ENCODE results near the gene XYLT1.
A peak's percentile ranks its signal among the peaks of the same experiment; 100 is the strongest.

The XYLT1 gene

DNA sequence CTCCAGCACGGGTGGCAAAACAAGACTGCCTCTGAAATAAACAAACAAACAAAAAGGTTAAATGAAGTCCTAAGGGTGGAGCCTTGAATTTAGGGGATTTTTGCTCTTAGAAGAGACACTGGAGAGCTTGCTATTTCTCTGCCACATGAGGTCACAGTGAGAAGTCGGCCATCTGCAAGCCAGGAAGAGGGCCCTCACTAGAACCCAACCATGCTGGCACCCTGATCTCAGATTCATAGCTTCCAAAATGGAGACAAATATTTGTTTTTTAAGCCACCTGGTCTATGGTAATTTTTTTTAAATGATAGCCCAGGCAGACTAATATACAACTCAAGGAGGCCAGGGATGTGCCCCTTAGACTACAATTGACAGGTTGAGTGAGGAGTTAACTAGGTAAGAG lies 255.5 kb downstream of the XYLT1 start:
- no peak for DNase-seq

DNA sequence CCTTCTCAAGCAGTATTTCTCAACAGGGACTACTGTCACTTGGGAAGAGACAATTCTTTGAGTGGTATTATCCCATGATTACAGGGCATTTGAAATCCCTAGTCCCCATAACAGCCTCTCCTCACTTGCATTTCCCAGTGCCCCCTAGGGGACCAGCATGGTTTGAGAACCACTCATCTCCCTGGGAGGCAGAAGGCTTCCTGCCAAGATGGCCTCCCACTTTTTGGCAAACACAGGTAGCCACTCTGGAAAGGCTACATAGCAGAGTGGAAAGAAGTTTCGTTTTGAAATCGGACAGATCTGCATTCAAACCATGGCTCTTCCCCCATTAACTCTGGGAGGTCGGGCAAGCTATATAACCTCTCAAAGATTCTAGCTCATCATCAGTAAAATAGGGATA lies 256.8 kb downstream of the XYLT1 start:
- no peak for DNase-seq

DNA sequence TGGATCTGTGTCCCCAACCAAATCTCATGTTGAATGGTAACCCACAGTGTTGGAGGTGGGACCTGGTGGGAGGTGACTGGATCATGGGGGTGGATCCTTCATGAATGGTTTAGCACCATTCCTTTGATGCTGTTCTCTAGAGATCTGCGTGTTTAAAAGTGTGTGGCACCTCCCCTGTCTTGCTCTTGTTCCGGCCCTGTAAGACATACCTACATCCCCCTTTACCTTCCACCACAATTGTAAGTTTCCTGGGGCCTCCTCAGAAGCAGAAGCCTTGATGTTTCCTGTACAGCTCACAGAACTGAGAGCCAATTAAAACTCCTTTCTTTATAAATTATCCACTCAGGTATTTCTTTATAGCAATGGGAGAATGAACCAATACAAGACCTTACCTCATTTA lies 257.7 kb downstream of the XYLT1 start:
- DNase-seq: no peak

DNA sequence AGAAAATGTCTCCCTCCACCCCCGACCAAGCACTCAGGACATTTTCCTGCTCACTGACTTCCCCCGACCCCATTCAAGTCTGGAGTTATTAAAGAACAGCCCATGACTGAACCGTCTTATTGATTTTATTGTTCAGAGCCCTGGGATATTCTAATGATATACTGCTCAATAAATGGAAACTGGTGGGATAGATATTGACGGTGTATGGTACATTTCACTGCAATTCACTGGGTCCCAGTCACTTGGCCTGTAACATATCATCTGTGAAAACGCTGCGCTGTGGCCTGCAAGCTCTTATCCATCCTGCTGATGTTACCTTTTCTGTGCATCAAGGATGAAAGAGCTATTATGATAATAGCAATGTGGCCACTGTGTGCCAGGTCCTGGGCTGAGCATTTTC lies 258.2 kb downstream of the XYLT1 start:
- no peak for DNase-seq

DNA sequence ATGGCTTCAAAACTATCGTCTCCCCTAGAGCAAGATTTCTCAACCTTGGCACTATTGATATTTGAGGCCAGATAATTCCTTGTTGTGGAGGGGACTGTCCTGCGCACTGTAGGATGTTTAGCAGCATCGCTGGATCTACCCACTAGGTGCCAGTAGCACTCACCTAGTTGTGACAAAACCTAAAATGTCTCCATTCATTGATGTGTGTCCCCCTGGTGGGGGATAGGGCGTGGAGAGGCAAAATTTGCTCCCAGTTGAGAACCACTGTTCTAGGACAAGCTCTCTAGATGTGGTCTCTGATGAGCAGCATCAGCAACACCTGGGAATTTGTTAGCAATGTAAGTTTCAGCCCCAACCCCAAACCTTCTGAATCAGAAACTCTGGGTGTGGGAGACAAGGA lies 259.0 kb downstream of the XYLT1 start:
- DNase-seq: no peak

DNA sequence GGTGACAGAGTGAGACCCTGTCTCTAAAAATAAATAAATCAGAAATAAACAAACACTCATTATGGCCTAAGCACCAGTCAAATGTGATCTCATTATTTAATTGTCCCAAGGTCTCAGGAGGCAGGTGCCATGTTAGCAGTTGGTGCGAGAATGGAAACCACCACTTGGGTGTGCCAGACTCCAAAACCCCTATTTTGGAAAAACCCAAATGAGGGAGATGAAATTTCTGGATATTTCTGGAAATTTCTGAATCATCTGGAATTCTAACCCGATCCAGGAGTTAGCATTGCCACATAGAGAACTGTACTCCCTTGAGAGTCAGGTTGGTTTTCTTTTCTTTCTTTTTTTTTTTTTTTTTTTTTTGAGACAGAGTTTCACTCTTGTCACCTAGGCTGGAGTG lies 264.0 kb downstream of the XYLT1 start:
- no peak for DNase-seq

DNA sequence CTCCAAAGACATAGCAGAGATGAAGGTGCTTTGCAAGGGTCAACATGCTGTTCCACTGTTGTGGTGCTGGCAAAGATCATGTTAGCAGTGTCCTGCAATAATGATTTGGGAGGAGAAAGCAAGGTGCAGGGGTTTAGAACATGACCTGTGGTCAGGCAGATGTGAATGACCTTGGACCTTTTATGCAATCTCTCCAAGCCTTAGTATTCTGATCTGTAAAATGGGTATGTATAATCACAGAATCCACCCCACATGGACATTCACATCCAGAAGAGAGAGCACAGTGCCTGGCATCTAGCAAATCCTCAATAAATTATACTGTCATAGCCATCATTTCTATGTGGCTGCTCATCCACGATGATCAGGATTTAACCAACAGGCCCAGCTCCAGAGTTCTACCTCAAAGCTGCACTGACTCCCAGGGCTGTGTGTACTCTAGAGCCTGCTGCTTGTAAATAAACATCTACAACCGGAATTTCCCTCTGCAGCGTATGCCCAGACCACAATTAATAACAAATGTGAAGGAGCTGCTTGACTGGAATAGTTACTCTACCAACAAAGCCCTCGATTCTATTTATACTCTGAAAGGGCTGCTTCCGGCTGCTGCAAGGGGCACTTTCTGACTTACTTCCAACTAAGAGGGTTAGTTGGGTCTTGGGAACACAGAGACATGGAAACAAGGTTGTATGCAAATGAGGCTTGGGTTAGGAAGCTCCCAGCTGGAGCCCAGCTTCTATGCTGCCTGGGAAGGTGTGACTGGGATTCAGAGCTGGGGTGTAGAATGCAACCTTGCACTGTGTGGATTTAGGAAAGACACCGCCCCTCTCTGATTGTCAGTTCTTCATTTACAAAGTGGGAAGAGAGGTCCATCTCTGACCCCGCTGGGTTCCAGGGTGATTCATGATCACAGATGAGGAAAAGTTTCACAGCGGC lies 265.2 kb downstream of the XYLT1 start:
- DNase-seq: no peak

DNA sequence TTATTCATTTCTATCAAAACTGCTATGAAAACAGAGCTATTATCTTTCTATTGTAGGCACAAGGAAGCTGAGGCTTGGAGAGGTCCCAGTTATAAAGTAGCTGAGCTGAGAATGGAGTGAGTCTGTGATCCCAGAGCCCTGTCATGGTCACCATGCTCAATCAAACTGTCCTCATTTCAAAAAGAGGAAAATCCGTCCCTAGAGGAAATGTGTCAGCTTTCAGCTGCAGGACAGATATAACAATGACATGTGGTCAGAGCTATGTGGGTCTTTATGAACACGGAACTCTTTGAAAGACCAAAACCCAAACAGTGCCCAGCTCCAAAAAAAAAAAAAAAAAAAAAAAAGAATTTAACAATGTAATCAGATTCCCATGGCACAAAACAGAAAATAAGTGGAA lies 266.1 kb downstream of the XYLT1 start:
- no peak for DNase-seq

DNA sequence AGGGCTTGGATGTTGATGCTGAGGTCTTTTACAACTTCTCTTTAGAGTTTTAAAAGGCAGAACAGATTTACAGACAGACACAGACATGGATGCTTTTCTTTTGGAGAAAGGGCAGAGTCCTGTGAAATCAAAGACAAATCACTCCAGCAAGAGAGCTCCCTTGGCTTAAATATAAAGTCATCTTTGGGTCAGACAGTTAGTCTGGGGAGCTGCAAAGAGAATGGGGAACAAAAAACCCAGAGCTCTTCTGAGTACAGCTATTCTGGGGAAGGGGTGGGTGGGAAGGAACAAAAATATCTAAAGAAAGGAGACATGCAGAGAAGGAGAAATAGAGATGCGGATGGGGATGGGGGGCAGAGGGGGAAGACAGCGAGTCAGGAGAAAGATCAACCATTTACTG lies 266.6 kb downstream of the XYLT1 start:
- DNase-seq: no peak

DNA sequence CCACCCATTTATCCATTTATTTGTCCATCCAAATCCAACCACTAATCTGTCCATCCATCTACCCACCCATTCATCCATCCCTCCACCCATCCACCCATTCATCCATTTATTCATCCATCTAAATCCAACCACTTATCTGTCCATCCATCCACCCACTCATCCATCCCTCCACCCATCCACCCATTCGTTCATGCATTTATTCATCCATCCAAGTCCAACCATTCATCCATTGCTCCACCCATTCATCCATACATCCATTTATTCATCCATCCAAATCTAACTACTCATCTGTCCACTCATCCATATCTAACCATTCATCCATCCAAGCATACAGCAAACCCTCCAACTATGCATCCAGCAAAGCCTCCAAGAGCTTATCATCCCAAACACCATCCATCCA lies 267.3 kb downstream of the XYLT1 start:
- DNase-seq: no peak

DNA sequence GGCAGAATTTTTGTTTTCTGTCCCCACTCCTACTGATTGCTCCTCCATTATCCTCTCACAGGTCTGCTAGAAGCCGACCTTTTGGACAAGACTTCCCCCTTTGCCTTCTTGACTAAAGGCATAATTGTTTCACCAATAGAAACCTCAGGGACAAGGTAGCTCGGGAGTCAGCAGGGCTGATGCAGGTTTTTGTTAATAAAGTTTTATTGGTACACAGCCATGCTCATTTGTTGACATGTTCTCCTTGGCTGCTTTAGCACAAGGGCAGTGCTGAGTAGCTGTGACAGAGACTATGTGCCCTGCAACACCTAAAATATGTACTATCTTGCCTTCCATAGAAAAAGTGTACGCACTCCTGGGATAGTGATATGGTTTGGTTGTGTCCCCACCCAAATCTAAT lies 271.6 kb downstream of the XYLT1 start:
- no peak for DNase-seq

DNA sequence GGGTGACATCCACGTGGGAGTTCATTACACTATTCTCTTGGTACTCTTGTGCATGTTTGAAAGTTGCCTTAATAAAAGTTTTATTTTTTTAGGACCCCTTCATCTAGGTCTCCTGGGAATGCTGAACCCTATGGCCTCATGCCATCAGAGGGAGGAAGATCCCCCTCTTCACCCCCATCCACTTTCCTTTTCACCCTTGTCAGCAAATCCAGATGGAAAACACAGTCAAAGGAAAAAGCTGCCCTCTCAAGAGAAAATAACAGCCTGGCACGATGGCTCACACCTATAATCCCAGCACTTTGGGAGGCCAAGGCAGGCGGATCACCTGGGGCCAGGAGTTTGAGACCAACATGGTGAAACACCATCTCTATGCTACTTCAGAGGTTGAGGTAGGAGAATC lies 274.2 kb downstream of the XYLT1 start:
- no peak for DNase-seq

DNA sequence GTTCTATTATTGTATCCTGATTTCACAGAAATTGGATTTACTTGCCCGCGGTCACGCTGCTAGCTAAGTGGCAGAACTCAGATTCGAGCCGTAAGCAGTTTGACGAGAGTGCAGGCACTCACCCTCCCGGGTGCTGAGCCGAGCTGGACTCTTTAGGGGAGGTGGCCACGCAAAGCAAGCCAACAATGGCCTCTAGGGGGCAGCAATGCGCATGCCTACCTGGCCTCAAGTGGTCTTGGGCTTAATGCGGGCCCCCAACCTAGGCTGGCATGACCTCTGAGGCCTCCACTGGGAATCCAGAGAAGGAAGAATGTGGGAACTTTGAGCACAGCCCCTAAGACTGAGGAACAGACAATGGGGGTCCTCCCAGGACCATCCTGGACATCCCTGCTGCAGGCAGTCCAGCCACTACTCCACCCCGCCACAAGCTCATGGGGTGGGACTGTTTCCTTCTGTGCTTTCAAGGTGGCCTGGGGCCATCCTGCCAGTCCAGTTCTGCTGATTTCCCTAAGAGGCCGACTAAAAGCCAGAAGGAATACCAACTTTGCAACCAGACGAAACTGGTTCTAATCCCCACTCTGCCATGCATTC lies 276.5 kb downstream of the XYLT1 start:
- DNase-seq: peak; percentile 86

DNA sequence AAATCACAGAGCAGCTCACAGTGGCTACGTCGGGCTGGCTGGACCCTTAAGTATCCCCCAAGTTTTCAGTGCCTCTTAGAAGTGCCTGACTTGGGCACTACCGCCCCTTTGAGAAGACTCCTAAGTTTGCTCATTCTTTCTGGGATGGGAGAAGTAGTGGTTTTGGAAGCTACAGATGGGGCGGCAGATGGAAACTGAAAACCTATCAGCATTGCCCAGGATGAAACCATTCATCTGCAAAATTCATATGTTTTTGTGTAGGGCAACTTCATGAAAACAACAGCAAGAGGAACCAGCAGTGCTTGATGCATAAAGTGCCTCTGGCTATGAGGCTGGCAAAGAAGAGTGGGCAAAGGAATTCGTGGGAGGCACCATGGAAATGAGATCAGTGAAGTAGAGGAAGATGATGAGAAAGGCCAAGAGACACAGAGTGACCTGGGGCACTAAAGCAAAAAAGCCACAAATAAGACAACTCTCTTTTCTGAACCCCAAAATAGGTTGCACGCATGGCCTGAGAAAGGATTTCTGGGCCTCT lies 277.1 kb downstream of the XYLT1 start:
- no peak for DNase-seq

DNA sequence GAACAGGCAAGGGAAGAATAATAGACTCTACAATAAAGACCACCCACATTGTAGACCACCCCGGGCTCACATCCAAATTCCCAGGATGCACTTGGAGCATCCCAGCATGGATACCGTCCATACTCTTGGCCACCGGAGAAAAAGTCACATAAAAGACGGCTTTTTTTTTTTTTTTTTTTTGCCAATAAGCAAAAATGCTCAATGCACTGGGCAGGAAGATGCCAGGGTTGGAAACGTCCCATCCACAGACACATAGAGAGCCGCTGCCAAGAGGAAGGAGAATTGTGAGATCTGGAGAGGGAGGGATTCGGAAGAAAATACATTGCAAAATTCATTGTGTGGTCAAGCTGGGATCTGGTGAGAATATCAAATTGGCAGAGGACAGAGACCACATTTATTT lies 286.7 kb downstream of the XYLT1 start:
- DNase-seq: no peak

DNA sequence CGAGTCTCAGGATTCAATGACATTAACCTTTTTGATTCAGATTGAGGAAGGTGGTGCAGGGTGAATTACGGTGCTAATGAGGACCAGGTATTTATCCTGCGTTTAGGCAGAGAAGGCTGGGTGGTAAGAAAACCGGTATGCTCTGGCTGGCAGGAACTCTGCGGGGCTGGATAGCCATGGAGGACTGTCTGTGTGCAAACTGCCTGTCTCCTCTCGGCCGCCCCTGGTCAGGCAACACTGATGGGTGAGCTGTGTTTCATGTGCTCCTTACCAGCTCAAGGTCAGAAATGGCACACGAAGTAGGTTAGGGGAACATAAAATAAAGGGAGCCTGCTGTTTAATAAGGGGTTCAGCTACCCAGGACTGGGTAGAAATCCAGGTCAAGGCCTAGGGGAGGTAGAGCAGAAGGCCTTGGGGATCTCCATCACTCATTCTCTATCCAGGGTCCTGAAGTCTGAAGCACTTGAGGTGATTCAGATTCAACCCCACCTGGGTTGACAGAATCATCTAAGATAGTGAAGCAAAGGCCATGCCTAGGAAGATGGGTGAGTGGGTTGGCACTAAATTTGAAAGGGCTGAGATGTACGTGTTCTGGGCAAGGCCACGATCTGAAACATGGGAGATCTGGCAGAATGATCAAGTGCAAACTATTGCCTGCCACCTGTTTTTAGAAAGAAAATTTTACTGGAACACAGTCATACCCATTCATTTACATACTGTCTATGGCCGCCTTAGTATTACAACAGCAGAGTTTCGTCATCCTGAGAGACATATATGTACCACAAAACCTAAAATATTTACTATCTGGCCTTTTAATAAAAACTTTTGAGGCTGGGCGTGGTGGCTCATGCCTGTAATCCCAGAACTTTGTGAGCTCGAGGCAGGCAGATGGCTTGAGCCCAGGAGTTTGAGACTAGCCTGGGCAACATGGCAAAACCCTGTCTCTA lies 292.5 kb downstream of the XYLT1 start:
- DNase-seq: no peak

DNA sequence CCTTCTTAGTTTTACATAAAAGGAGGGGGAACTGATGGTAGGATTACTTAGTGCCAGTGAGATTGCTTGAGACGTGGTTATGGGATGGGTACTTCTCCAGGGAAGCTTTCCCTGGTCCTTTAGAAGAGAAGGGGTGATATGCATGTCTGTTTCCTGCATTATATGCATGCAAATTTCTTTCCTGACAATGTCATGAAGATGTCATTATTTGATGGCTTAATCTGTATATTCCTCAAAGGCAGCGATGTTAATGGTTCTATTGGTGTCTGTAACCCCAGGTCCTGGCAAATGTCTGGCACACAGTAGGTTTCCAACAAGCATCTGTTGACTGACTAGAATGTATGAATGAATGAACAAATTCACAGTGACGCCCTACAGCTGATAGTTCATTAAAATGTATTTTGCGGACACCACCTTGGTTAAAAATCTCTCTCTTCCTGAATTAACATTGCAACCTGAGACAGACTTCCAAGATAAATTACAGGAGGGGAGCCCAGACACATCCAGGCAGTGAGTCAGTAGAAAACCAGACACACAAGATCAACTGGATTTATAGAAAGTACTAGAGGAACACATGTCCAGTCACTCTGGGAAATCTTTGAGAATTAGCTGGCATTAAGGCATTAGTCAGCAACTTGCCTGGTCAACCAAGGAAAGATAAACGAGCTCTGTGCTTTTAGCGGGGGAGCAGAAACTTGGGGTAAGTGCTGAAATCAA lies 293.4 kb downstream of the XYLT1 start:
- no peak for DNase-seq

DNA sequence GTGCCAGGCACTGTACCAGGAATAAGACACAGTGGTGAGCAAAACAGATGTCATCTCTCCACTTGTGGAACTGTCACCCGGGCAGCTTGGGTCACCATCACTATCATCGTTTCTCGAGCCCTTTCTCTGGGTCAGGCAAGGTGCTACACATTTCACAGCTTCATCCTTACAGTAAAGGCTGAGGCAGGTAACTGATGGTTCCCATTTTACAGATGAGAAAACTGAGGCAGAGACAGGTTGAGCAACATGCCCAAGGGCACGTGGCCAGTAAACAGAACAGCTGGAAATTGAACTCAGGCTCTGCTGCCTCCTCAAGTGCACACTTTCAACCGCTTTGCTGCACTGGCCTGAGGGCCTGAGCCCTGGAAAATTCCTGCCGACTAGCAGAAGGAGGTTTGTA lies 294.6 kb downstream of the XYLT1 start:
- DNase-seq: no peak

DNA sequence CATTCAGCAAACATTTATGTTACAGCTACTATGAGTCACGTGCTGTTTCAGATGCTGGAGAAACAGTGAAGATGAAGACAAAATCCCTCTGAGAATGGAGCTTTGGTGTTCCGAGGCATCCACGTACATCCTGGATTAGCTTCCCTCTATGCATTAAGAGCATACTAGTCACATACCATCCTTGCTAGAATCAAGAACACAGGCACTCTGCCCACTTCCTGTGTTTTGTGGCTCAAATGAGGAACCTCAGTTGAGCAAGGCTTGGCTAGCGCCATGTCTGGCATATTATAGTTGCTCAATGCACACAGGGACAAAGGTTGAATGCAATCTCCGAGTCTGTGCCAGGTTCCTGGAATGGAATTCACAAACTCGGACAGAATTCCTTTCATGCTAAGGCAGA lies 297.5 kb downstream of the XYLT1 start:
- no peak for DNase-seq

DNA sequence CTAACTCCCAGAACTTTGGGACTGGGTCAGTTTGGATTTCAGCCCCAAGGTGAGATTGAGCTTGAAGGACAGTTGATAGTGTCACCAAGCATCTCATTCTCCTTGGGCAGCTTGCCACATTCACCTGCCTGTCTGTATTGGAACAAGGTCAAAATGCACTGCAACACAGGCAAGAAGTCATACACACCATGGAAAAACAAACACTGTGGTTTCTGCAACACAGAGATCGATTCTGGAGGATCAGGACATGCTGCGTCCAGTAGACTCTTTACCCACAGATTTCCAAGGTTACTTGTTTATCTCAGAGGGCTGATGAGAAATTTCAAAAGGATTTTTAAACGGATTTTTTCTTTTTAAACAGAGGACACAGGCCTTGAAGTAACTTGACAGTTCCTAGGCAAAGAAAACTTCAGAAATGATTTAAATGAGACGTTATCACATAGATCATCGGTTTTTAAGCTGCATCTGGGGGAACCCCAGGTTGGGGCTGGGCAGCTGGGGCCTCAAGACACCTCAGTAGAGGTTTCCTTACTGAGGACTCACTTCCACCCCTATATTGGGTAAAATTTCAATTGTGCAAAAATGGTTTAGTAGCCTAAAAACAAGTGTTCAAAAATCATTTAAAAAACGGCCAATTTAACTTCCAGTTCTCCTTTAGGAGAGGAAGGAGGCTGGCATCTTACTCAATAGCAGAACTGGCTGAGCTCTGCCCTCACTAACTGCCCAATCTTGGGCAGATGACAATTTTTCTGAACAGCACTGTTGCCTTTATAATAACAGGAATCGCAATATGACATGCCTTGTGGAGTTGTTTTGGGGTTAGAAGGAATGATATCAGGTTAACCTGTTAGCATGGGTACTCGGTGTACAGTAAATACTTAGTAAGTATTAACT lies 299.3 kb downstream of the XYLT1 start:
- no peak for DNase-seq

DNA sequence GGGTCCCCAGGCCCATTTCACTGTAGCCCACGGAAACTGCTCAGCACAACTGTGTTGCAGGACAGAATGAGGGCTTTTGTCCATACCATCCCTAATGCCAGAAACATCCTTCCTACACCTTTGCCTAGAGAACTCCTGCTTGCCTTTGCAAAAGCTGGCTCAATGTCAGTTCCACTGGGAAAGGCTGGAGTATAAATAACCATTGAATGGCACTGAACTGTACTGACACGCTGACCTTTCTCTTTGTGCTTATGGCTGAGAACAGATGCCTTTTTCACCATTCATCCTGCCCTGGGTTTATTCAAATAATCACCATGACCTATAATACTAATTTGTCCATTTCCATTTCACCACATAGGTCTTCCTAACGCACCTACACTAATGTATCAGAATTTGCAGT lies 300.3 kb downstream of the XYLT1 start:
- no peak for DNase-seq

DNA sequence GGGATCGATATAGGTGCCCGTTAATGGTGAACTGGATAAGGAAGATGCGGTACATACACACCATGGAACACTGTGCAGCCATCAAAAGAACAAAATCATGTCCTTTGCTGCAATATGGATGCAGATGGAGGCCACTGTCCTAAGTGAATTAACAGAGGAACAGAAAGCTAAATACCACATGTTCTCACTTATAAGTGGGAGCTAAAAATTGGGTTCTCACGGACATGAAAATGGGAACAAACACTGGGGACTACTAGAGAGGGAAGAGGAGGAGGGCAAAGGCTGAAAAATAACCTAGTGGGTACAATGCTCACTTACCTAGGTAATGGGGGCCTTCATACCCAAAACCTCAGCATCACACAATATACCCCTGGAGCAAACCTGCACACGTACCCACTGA lies 302.6 kb downstream of the XYLT1 start:
- no peak for DNase-seq
